Nasal cavity respiratory epithelium epithelial cell of viscerocranial mucosa (primary cell): ENCODE measurements around the gene FGF23. TPM values are rescaled to one million over a fixed set of nuclear protein-coding genes. Genes with fewer than 3 reads are reported as not detected.

Experiments
- total RNA-seq: library from RNA; depleted of rRNA; stranded (reverse); fragments of >200 nt; gene quantifications from 2 replicates; pipeline ENCODE4 v1.2.3, GENCODE V29; 2014

Gene FGF23
- total RNA-seq: not detected in 2 replicates

DNA sequence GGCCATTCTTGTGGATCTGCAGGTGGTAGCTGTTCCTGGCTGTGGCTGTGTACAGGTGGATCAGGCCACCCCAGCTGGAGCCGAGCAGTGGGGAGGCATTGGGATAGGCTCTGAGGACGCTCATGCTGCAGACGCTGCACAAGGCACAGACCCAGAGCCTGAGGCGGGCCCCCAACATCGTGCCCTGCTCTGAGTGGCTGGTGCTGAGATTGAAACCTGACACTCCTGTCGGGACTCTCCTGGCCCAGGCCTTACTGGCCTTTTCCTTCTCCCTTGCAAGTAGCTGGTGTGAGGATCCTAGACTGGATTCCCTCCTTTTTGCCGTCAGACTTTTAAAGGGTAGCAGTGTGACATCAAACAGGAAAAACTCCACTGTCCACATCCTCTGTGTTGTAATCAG, at the start of gene FGF23:
TSS of gene FGF23 (minus strand) at position 308 of the 400 bp plus-strand sequence. CDS start at position 178, 130 bp downstream.

DNA sequence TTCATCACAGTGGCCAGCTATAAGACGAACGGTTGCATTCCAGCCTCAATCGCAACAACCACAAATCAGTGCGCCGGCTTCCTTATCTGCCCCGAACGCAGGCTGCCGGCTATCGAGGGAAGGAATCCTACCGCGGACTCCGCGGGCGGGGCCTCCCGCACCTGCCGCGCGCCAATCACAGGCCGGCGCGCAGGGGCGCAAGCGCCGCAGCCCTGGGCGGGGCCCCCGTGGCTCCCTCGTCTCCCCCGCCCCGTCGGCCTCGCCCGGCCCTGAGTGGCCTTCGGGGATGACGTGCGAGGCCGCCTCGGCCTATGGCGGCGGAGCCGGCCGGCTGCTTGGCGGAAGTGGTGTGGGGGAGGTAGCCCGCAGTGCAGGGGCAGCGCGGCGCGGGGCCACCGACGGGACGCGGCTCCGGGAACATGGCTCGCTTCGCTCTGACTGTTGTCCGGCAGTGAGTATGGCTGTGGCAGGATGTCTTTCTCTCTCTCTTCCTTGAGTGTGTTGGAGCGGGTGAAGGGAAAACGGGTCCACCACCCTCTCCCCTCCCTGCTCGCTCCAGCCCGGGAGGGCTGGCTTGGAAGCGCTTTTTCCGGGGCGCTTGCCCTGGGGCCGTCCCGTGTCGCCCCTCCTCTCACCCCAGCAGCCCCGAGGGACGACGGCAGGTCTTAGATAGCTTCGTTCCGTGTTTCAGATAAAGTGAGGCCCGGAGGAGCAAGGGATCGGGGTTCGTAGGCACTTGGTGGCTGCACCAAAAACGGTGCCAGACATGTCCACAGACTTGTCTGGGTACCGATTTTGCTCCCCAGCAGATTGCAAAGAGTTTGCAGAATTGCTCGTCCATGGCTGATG, 58.4 kb downstream of the FGF23 start, which contains the start of gene TIGAR:
TSS of gene TIGAR (plus strand) at position 361 of the 849 bp plus-strand sequence. CDS start at position 420, 59 bp downstream.

Other genes with a start within 250 kb of the FGF23 start
- 249 and 328 TPM in 2 replicates for gene CCND2, start 106.0 kb downstream of the FGF23 start, total RNA-seq
- gene TIGAR, start 58.5 kb downstream of the FGF23 start, total RNA-seq: 19.1 and 41.9 TPM in 2 replicates
- gene FGF6, start 66.1 kb upstream of the FGF23 start, total RNA-seq: not detected in 2 replicates
- 0.64 and 0.68 TPM in 2 replicates for gene RAD51AP1, start 159.2 kb upstream of the FGF23 start, total RNA-seq
- 28.9 and 40.0 TPM in 2 replicates for gene DYRK4, start 182.5 kb upstream of the FGF23 start, total RNA-seq